DND-41 (cell line): ENCODE results near the gene PJA1.

Source experiments
- ATAC-seq: fragments of 200-7000 bp; cut with Tn5 transposase; 3 replicates; pipeline ENCODE4 v1.9.1; 2021; ENCODE audit warnings: low read depth; ENCODE audit not compliant: insufficient read depth
- DNase-seq: peaks from one replicate; pipeline ENCODE4 v3.0.0-alpha.2; 2020
- H2AFZ ChIP-seq: 2 replicates; pipeline ENCODE4 v1.6.0; 2012; ENCODE audit warnings: low read depth, low read length
- H3K27ac ChIP-seq: 2 replicates; pipeline ENCODE4 v1.5.1; 2012; ENCODE audit warnings: low read length, inconsistent platforms
- H3K27me3 ChIP-seq: fragments of 200-600 bp; sonication (generic); 2 replicates; pipeline ENCODE4 v1.6.0; 2012; ENCODE audit warnings: low read length, mild to moderate bottlenecking, inconsistent platforms; ENCODE audit not compliant: insufficient read depth, poor library complexity
- H3K36me3 ChIP-seq: 2 replicates; pipeline ENCODE4 v1.5.1; 2012; ENCODE audit warnings: low read length, inconsistent platforms; ENCODE audit not compliant: insufficient read depth
- H3K4me1 ChIP-seq: 2 replicates; pipeline ENCODE4 v1.5.1; 2012; ENCODE audit warnings: mild to moderate bottlenecking, low read length; ENCODE audit not compliant: insufficient read depth
- H3K4me2 ChIP-seq: 2 replicates; pipeline ENCODE4 v1.6.0; 2012; ENCODE audit warnings: mild to moderate bottlenecking, moderate library complexity, low read length, inconsistent platforms; ENCODE audit not compliant: insufficient read depth
- H3K4me3 ChIP-seq, 2 experiments: fragments of 200-600 bp in 1 of 2; shearing (Covaris generic) in 1 of 2; 2 replicates each; pipeline ENCODE4 v1.5.1; 2012 to 2016; ENCODE audit warnings: inconsistent platforms in 2 of 2, low read length in 2 of 2, mild to moderate bottlenecking in 2 of 2, low read depth in 1 of 2, moderate library complexity in 1 of 2
- H3K79me2 ChIP-seq: 2 replicates; pipeline ENCODE4 v1.6.0; 2012; ENCODE audit warnings: low read length, inconsistent platforms; ENCODE audit not compliant: insufficient read depth
- H3K9ac ChIP-seq: 2 replicates; pipeline ENCODE4 v1.6.0; 2012; ENCODE audit warnings: low read depth, mild to moderate bottlenecking, inconsistent platforms, low read length, moderate library complexity
- H3K9me3 ChIP-seq: 2 replicates; pipeline ENCODE4 v1.5.1; 2012; ENCODE audit warnings: low read length, moderate library complexity, mild to moderate bottlenecking, inconsistent platforms; ENCODE audit not compliant: insufficient read depth, severe bottlenecking
- H4K20me1 ChIP-seq: 2 replicates; pipeline ENCODE4 v1.6.0; 2012; ENCODE audit warnings: low read length; ENCODE audit not compliant: insufficient read depth
- CTCF ChIP-seq: IDR thresholded peaks from 2 replicates; pipeline ENCODE4 v1.5.1; 2012; ENCODE audit warnings: borderline replicate concordance, low read length, moderate library complexity, mild to moderate bottlenecking; ENCODE audit not compliant: poor library complexity, severe bottlenecking; ENCODE audit errors: extremely low read depth
- EZH2 ChIP-seq: IDR thresholded peaks from 3 replicates; pipeline ENCODE4 v1.6.1; 2012; ENCODE audit warnings: borderline replicate concordance, low read depth, mild to moderate bottlenecking, moderate library complexity, low read length, inconsistent platforms; ENCODE audit not compliant: severe bottlenecking

Gene PJA1

GRCh38 chrX:69131886-69132285 is 33.4 kb downstream of the PJA1 start:
- no peak for DNase-seq
- H3K27me3 ChIP-seq, result no peaks in the 10 kb centered on the region
- no peak overlapping the region for H3K9ac ChIP-seq
- no peaks in the 10 kb centered on the region for H3K36me3 ChIP-seq
- no peak overlapping the region for H2AFZ ChIP-seq
- H4K20me1 ChIP-seq, result no peaks in the 10 kb centered on the region
- no peak overlapping the region for H3K4me3 ChIP-seq
- H3K4me2 ChIP-seq, result no peak overlapping the region
- H3K27ac ChIP-seq, result no peak overlapping the region
- ATAC-seq, result no peak
- no peaks in the 10 kb centered on the region for H3K79me2 ChIP-seq
- no peaks in the 10 kb centered on the region for H3K9me3 ChIP-seq
- H3K4me1 ChIP-seq, result no peaks in the 10 kb centered on the region
- TF ChIP-seq EZH2 (no peak), CTCF (no peak)

- Histone ChIP-seq H3K4me2 (no peak overlapping the region), H2AFZ (no peak overlapping the region), H3K4me3 (no peak overlapping the region), H3K9me3 (no peaks in the 10 kb centered on the region), H3K27me3 (no peaks in the 10 kb centered on the region), H3K36me3 (no peaks in the 10 kb centered on the region), H3K9ac (no peak overlapping the region), H4K20me1 (no peaks in the 10 kb centered on the region), H3K4me1 (no peaks in the 10 kb centered on the region), H3K27ac (no peak overlapping the region), H3K79me2 (no peaks in the 10 kb centered on the region)
- no peak for DNase-seq
- no peak for TF ChIP-seq EZH2
- no peak for TF ChIP-seq CTCF
- no peak for ATAC-seq
These were observed 34.8 kb downstream of the PJA1 start for GRCh38 chrX:69130439-69130838.

GRCh38 chrX:69128588-69128987 is 36.7 kb downstream of the PJA1 start:
- Histone ChIP-seq H3K4me2 (no peak overlapping the region), H3K36me3 (no peaks in the 10 kb centered on the region), H3K4me1 (no peaks in the 10 kb centered on the region), H3K9me3 (no peaks in the 10 kb centered on the region), H3K9ac (no peak overlapping the region), H2AFZ (no peak overlapping the region), H3K79me2 (no peaks in the 10 kb centered on the region), H3K27me3 (no peaks in the 10 kb centered on the region), H3K4me3 (no peak overlapping the region), H4K20me1 (no peaks in the 10 kb centered on the region), H3K27ac (no peak overlapping the region)
- TF ChIP-seq EZH2 (no peak), CTCF (no peak)
- no peak for ATAC-seq
- DNase-seq, result no peak

GRCh38 chrX:69127466-69127865 is 37.8 kb downstream of the PJA1 start:
- Histone ChIP-seq H3K4me3 (no peak overlapping the region), H3K4me1 (no peaks in the 10 kb centered on the region), H2AFZ (no peak overlapping the region), H3K9ac (no peak overlapping the region), H3K27me3 (no peaks in the 10 kb centered on the region), H3K36me3 (no peaks in the 10 kb centered on the region), H3K79me2 (no peaks in the 10 kb centered on the region), H4K20me1 (no peaks in the 10 kb centered on the region), H3K27ac (no peak overlapping the region), H3K4me2 (no peak overlapping the region), H3K9me3 (no peaks in the 10 kb centered on the region)
- ATAC-seq (no peak), DNase-seq (no peak)
- TF ChIP-seq CTCF, result no peak
- TF ChIP-seq EZH2, result no peak
